Neuron (in vitro differentiated cells): ENCODE measurements around the gene MS4A15.

ENCODE experiments used
- H2AFZ ChIP-seq: one replicate; pipeline ENCODE4 v1.6.1; 2013; ENCODE audit warnings: low read depth, mild to moderate bottlenecking, inconsistent platforms, low read length, moderate library complexity
- H3K27me3 ChIP-seq: one replicate; pipeline ENCODE4 v1.6.1; 2013; ENCODE audit warnings: low read length; ENCODE audit not compliant: insufficient read depth
- H3K36me3 ChIP-seq: one replicate; pipeline ENCODE4 v1.6.1; 2013; ENCODE audit warnings: low read length; ENCODE audit not compliant: insufficient read depth
- H3K4me1 ChIP-seq: one replicate; pipeline ENCODE4 v1.6.1; 2013; ENCODE audit warnings: low read length; ENCODE audit not compliant: insufficient read depth
- H3K4me3 ChIP-seq: 2 replicates; pipeline ENCODE4 v1.5.1; 2013; ENCODE audit warnings: mild to moderate bottlenecking, low read length, moderate library complexity
- H3K9me3 ChIP-seq: one replicate; pipeline ENCODE4 v1.6.1; 2013; ENCODE audit warnings: low read length

MS4A15 gene

DNA sequence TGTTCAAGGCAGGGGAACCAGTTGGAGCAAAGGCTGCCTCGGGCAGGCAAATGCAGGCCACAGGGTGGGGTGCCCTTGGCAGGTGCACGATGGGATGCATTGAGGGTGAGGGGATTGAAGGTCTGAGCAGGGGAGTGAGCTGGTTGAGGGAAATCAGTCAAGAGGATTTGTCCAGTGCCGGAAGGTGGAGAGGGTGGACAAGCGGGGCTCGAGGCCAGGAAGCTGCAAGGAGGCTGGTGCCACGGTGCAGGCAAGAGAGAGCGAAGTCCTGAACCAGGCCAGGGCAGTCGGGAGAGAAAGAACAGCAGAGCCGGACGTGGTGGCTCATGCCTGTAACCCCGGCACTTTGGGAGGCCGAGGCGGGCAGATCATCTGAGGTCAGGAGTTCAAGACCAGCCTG, 18.1 kb downstream of the MS4A15 start:
- no peak overlapping the region for H2AFZ ChIP-seq
- H3K27me3 ChIP-seq: no peaks in the 10 kb centered on the region
- no peak overlapping the region for H3K4me3 ChIP-seq
- no peaks in the 10 kb centered on the region for H3K4me1 ChIP-seq
- H3K9me3 ChIP-seq: no peaks in the 10 kb centered on the region
- H3K36me3 ChIP-seq: no peaks in the 10 kb centered on the region

DNA sequence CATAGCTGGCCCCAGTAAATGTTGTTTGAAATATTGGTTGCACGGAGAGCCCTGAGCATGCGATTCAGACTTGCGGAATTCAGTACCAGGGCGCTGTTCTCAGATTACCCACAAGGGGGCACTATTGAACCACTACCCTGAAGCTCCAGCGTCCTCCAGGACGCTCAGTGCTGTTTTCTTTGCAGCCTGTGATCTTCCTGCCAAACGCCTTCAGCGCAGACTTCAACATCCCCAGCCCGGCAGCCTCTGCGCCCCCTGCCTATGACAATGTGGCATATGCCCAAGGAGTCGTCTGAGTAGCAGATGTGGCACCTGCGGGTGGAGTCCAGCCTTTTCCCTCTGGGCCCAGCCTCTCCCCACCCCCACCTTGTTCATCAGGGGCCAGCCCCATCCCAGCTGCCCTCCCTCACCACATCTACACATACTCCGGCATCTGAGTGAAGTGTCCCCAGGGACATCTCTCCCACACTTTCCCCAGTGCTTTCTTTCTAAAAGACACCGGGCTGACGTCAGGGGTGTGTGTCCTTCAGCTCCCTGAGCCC, 18.8 kb downstream of the MS4A15 start:
- Histone ChIP-seq H3K9me3 (no peaks in the 10 kb centered on the region), H3K27me3 (no peaks in the 10 kb centered on the region), H3K4me3 (no peak overlapping the region), H2AFZ (no peak overlapping the region), H3K4me1 (no peaks in the 10 kb centered on the region), H3K36me3 (no peaks in the 10 kb centered on the region)

DNA sequence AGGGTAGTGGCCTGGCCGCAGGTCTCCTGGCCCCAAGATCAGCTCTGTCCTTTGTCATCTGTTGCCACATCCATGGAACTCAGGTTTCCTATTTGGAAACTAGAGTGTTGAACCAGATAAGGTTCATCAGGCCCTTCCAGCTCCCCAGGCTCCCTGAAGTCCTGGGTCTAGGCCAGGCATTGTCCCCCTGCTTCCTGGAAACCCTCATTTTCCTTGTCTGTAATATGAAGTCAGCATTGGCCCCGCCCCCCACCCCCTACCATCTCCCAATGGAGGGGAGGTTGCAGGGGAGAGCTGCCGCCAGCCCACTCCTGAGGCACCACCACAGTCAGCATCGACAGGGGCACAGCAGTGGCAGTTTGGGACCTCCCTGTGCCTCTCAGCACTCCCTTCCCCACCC, 19.5 kb downstream of the MS4A15 start:
- Histone ChIP-seq H3K36me3 (no peaks in the 10 kb centered on the region), H3K4me1 (no peaks in the 10 kb centered on the region), H2AFZ (no peak overlapping the region), H3K9me3 (no peaks in the 10 kb centered on the region), H3K4me3 (no peak overlapping the region), H3K27me3 (no peaks in the 10 kb centered on the region)

DNA sequence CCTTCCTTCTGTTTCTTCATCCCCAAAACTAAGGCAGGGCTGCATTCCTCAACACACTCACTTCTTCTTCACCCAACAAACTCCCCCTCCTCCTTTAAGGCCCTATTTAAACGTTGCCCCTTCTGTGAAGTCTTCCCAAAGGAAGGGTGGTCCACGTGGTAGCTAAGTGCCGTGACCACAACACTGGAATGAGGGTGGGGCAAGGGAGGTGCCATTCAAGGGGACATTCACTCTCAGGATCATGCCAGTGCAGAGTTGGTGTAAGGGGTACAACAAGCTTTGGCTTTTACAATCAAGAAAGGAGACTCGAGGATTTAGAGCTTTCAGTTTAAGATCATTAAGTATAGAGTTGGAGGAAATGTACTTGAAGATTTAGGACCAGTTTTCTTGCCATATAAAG, 20.4 kb downstream of the MS4A15 start:
- Histone ChIP-seq H3K9me3 (no peaks in the 10 kb centered on the region), H3K27me3 (no peaks in the 10 kb centered on the region), H3K4me3 (no peak overlapping the region), H3K36me3 (no peaks in the 10 kb centered on the region), H3K4me1 (no peaks in the 10 kb centered on the region), H2AFZ (no peak overlapping the region)

DNA sequence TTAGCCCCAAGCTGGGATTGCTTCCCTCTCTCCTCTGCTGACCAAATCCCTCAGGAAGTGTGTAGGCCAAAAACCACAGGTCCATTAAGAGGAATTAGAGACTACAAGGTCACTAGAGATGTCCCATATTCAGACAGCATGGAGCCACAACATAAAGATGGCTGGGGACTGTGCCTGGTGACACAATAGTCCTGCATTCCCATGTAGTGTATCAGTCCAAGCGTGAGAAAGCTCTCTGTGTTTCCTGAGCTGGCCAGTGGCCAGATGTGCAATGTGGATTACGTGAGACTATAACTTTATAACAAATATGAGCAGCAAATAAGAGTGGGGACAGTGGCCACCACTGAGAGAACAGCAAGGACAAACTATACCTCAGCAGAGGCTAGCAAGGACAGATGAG, 20.9 kb downstream of the MS4A15 start:
- Histone ChIP-seq H3K4me3 (no peak overlapping the region), H3K36me3 (no peaks in the 10 kb centered on the region), H2AFZ (no peak overlapping the region), H3K9me3 (no peaks in the 10 kb centered on the region), H3K27me3 (no peaks in the 10 kb centered on the region), H3K4me1 (no peaks in the 10 kb centered on the region)

DNA sequence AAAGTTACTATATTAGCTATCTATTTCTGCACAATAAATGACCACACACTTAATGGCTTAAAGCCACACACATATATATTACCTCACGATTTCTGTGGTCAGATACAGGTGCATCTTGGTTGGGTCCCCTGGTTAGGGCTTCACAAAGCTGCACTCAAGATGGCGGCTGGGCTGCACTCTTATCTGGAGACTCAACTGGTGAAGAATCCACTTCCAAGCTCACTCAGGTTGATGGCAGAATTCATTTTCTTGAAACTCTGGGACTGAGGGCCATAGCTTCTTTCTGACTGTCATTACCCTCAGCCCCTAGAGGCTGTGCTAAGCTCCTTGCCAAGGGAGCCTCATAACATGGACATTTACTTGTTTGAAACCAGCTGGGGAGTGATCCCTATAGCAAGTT, 23.4 kb downstream of the MS4A15 start:
- no peaks in the 10 kb centered on the region for H3K27me3 ChIP-seq

DNA sequence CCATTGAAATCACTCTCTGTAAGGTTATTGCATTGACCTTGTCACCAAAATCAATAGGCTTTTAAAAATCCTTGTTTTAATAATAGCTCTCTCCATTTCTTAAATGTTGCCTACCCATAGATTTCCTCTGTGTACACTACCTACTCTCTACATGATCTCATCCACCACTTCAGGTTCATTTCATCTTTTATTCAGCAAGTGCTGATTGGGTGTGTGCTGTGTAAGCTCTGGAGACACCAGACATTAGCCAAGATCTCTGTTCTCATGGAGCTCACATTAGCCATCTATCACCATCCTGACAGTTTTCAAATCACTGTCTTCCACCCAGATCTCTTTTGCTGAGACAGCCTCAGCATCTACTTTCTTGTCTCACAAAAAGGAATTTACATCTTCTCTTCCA, 24.1 kb downstream of the MS4A15 start:
- no peaks in the 10 kb centered on the region for H3K9me3 ChIP-seq
- no peaks in the 10 kb centered on the region for H3K27me3 ChIP-seq
- H3K36me3 ChIP-seq: no peaks in the 10 kb centered on the region
- peaks cover 1% of the 10 kb centered on the region for H3K4me1 ChIP-seq
- H2AFZ ChIP-seq: no peak overlapping the region
- H3K4me3 ChIP-seq: no peak overlapping the region

More for the DNA sequence above, 23.4 kb downstream of the MS4A15 start:
- no peak overlapping the region for H2AFZ ChIP-seq
- no peaks in the 10 kb centered on the region for H3K9me3 ChIP-seq
- H3K4me3 ChIP-seq: no peak overlapping the region
- H3K4me1 ChIP-seq: no peaks in the 10 kb centered on the region
- H3K36me3 ChIP-seq: no peaks in the 10 kb centered on the region

DNA sequence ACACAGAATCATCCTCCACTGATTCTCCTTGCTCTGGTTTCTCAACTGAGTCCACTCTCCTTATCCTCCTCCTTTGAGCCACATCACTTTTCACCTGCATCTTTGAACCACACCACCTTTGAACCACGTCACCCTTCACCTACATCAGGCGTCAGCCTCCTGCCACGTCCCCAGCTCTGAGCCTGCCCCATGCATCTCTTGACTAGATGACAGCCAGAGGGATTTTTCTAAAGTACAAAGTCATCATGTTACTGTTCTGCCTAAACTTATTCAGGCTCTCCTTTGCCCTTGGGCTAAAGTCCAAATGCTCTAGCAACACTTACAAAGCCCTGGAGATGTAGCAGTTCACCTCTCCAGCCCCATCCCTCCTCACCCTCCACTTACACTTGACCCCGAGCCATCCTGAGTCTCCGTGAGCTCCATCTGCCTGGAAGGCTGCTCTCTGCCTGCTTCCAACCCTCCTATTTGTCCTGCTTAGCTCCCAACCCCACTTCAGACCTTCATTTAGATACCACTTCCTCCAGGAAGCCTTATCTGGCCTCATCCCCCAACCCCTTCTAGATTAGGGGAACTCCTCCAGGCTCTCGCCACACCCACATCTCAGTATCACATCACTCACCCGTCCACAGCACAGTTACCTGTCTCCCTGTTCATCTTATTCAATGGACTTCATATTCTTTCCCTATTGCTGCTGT, 24.8 kb downstream of the MS4A15 start:
- no peak overlapping the region for H2AFZ ChIP-seq
- H3K36me3 ChIP-seq: no peaks in the 10 kb centered on the region
- H3K9me3 ChIP-seq: no peaks in the 10 kb centered on the region
- no peaks in the 10 kb centered on the region for H3K27me3 ChIP-seq
- H3K4me1 ChIP-seq: peaks cover 7% of the 10 kb centered on the region
- H3K4me3 ChIP-seq: no peak overlapping the region

DNA sequence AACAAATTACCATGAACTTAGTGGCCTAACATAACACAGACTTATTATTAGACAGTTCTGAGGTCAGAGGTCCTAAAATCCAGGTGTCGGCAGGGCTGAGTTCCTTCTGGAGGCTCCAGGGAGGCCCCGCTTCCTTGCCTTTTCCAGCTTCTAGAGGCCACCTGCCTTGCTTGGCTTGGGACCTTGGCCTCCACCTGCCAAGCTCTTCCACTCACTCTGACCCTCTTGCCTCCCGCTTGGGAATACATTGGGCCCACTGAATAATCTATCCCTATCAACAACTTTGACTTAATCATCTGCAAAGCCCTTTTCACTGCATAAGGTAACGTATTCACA, 25.3 kb downstream of the MS4A15 start:
- H3K9me3 ChIP-seq: no peaks in the 10 kb centered on the region
- H3K27me3 ChIP-seq: no peaks in the 10 kb centered on the region
- H3K4me3 ChIP-seq: no peak overlapping the region
- peaks cover 12% of the 10 kb centered on the region for H3K4me1 ChIP-seq
- no peak overlapping the region for H2AFZ ChIP-seq
- H3K36me3 ChIP-seq: no peaks in the 10 kb centered on the region

DNA sequence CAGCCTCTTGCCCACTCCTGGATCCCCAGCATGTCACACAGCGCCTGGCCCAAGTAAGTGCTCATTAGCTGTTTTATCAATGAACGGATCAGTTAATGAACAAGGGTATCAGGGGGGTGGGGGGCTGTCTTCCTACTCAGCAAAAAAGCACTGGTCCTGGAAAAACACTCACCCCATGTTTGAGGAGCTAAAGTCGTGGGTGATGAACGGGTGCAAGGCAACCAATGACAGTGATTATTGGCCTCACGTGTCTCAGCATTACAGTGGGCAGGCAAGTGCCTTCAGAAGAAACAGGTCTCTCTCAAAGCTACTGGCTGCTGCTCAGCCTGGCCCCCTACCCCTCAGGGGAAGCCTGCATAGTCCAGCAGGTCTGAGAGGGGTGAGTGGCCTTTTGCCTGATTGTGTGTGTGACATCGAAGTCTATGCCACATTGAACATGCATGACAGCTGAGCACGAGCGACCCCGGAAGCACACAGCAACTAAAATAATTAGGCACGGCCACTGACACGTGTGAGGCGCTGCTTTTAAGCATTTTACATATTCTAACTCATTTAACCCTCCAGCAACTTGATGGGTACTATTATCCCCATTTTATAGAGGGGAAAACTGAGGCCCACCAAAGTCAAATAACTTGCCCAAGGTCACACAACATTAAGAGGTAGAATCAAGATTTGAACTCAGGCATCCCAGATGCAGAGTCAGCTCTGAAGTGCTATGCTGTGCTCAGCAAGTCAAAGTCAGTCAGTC, 25.9 kb downstream of the MS4A15 start:
- Histone ChIP-seq H3K4me3 (no peak overlapping the region), H2AFZ (no peak overlapping the region), H3K9me3 (no peaks in the 10 kb centered on the region), H3K36me3 (no peaks in the 10 kb centered on the region), H3K27me3 (no peaks in the 10 kb centered on the region), H3K4me1 (peaks cover 12% of the 10 kb centered on the region)

DNA sequence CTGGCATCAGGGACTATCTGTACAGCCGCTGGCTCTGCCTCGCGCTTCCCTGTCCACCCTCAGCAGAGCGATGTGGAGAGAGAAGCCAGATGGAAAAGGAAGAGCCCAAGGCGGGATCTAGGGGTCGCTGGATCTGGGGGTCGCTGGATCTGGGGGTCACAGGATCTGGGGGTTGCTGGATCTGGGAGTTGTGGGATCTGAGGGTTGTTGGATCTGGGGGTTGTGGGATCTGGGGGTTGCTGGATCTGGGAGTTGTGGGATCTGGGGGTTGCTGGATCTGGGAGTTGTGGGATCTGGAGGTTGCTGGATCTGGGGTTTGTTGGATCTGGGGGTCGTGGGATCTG, 26.4 kb downstream of the MS4A15 start:
- Histone ChIP-seq H2AFZ (no peak overlapping the region), H3K4me1 (peaks cover 12% of the 10 kb centered on the region), H3K9me3 (no peaks in the 10 kb centered on the region), H3K4me3 (no peak overlapping the region), H3K27me3 (no peaks in the 10 kb centered on the region), H3K36me3 (no peaks in the 10 kb centered on the region)

DNA sequence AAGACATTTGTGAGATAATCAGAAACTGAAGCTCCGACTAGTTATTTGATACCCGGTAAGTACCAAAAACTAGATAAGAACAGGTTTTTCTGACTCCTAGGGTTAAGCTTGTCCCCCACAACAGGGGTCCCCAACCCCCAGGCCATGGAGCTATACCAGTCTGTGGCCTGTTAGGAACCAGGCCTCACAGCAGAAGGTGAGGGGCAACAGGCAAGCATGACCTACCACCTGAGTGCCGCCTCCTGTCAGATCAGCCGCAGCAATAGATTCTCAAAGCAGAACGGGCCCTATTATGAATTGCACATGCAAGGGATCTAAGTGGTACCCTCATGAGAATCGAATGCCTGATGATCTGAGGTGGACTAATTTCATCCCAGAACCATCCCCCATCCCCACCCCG, 27.2 kb downstream of the MS4A15 start:
- no peaks in the 10 kb centered on the region for H3K27me3 ChIP-seq
- H3K4me3 ChIP-seq: no peak overlapping the region
- H2AFZ ChIP-seq: no peak overlapping the region
- no peaks in the 10 kb centered on the region for H3K36me3 ChIP-seq
- peaks cover 12% of the 10 kb centered on the region for H3K4me1 ChIP-seq
- H3K9me3 ChIP-seq: no peaks in the 10 kb centered on the region

DNA sequence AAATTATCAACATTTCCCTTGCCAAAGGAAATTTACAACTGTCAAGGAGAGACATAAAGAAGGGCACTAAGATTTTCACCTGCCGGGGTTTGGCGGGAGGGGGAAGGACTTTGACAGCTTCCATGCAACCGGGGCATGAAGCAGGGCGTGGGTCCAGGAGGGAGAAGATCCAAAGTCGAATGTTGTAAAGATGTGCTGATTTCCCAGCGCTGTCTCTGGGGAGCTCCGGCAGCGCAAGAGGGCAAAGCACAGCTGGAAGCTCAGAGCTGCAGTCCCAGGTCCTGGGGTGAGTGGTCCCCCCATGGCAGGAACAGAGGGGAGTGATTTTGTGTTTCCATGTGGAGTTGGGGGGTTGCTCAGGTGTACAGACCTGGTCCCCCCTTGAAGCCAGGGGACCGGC, 28.5 kb downstream of the MS4A15 start, which contains the start of gene MS4A10:
Gene MS4A10, plus strand, starts transcription at position 198 of the 400 bp plus-strand sequence. CDS start 5,003 bp downstream, outside the sequence.
- H3K27me3 ChIP-seq: no peaks in the 10 kb centered on the region
- peaks cover 12% of the 10 kb centered on the region for H3K4me1 ChIP-seq
- no peak within 1 kb of the TSS for H3K4me3 ChIP-seq
- no peaks in the 10 kb centered on the region for H3K36me3 ChIP-seq
- no peaks in the 10 kb centered on the region for H3K9me3 ChIP-seq
- no peak within 1 kb of the TSS for H2AFZ ChIP-seq
